NK-92 (cell line): ENCODE results near the gene SNAI1.

Experiments used
- DNase-seq: peaks from one replicate; lab custom pipeline; 2025; ENCODE audit not compliant: unreplicated experiment; lab: John Stamatoyannopoulos, UW

The SNAI1 gene

DNA sequence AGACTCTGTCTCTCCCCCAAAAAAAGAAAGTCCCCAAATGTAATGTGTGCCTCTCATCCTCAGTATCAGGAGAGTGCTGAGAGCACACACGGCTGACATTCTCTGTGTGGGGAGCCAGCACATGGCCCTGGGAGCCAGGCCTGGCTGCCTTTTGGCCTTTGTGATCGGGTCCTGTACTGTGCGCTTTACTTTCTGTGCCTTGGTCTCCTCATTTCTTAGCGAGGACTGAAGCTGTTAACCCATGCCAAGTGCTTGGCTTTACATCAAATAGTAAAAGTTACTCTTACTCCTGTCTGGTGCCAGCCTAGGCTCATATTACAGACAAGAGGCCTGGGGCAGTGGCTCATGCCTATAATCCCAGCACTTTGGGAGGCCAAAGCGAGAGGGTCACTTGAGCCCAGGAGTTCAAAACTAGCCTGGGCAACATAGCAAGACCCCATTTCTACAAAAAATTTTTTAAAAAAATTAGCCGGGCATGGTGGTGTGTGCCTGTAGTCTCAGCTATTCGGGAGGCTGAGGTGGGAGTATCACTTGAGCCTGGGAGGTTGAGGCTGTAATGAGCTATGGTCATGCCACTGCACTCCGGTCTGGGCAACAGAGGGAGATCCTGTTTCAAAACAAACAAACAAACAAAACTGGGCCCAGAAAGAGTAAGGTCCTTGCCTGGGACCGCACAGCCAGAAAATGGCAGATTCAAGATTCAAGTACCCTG, 50.3 kb downstream of the SNAI1 start:
- no peak for DNase-seq

DNA sequence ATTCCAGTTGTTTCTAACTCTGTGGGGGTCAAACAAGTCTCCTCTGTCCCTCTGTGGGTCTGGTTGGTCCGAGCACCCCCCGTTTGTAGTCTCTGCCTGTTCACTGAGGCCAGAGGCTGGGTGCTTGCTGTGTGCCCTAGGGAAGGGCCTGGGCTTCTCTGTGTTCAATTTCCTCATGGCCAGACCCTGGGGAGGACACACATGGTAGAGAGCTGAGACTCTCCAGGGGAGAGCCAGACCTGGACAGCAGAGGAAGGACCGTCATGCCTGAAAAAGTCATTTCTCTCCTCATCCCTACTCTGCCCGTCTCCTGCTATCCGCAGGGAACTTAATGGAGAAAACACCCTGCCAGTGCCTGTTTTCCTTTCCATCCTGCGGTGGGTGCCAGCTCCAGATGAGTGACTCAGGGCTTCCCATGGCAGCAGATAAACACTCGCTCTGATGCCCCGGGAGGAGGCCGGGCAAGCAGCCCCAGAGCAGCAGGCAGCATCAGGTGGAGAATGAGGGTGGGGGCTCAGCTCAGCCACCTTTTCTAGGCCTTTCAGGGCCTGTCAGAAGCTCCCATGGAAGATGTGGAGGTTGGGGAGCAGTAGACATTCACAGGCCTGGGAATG, 51.9 kb downstream of the SNAI1 start:
- DNase-seq, result no peak

DNA sequence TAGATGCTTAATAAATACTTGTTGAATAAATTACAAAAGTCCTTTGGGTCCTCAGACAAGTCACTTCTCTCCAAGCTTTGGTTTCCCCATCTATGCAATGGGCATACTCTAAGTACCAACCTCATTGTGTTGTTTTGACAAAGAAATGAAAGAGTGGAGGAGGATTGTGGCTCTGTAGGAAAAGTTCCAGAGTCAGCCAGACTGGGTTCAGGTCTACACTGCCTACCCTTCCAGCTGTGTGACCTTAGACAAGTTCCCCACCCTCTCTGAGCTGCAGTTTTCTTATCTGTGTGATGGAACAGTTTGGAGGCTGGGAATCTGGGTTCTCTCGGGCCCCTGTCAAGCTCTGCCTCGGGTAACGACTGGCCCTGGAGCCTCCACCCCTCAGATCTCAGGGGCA, 53.9 kb downstream of the SNAI1 start:
- no peak for DNase-seq

DNA sequence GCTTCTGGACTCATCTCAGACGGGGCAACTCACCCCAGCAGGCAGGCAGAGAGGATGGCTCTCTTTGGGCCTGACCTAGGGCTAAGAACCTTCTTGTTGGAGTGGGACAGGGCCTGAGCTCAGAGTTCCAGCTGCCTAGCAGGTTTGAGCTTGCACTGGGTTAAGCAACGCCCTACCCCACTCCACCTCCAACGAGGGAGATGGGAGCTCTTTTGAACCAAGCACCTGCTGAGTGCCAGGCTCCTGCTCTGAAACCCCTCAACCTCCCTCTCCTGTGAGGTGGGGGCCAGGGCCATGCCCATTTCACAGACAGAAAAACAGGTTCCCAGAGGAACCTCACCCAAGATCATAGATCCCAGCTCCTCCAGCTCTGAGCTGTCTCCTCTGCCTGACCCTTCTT, 54.3 kb downstream of the SNAI1 start:
- DNase-seq, result no peak

DNA sequence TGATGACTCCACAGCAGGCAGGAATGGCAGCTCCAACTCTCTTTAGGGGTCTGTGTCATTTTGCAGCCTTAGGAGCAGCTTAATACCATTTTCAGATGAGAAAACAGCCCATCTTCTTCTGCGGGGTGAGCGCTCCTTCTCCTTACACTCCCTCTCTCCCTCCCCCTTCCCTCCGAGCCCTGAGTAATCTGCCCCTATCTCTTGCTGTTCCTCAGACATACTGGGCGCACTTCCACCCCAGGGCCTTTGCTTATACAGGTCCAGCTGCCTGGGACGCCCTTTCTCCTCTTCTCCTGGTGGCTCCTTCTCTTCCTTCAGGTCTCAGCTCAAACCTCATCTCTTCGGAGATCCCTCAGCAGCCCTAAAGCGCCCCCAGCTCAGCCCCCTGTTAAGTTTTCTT, 54.8 kb downstream of the SNAI1 start:
- no peak for DNase-seq

DNA sequence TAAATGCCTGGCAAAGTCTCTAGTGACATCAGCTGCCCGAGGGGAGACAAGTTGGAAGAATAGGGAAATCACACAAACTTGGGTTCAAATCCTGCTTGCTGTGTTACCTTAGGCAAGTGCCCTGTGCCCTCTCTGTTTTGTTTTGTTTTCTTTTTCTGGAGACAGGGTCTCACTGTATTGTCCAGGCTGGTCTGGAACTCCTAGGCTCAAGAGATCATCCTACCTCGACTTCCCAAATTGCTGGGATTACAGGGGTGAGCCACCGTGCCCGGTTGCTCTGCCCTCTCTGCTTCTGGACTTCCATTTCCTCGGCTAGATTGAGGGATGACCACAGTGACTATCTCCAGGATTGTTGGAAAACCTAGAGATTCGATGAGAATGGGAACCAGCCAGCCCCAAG, 55.4 kb downstream of the SNAI1 start:
- DNase-seq, result no peak
